Measurements from ENCODE around the gene RIPPLY3. TPM values are rescaled to one million over a fixed set of nuclear protein-coding genes. Genes with fewer than 3 reads are reported as not detected.

The RIPPLY3 gene
- total RNA-seq, 1 experiment from 2014 or later: not detected

DNA sequence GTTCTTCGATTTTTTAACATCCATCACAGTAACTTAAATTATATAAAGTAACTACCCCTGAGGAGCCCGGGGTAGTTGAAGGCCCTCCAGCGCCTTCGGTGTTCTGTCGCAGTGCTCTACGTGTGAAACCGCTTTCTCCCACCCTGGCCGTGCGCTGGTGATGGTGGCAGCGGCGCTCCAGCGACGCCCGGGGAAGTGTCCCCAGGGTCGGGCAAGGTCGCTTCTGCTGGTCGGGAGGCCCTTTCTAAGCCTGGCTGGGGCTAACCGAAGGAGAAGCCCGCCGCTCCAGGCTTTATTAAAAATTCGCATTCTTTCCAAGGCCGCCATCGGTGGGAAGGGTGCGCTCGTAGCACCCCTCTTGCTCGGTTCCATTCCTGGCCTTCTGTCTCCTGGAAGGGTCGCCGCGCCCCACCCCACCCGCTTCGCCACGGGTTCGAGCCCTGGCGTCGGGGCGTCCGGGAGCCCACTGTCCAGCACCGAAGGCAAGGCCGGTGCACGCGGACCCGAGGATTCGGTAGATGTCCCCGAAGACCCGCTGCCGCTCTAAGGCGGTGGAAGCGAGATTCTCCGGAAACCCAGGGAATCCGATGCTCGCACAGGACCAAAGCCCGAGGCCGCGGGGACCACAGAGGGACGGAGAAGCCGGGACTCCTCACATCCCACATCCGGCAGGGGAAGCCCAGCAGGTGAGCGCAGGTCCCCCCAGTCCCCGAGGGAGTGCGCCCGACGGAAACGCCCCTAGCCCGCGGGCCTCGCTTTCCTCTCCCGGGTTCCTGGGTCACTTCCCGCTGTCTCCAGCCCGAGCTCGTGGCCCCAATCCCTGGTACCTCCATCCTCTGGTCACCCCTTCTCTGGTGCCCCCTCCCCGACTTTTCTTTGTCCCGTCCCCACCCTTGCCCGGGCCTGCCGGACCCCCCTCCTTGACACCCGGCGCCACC is 685 bp upstream of the RIPPLY3 start:
- intact Hi-C loops (cut with micrococcal nuclease): no loop called here
- no peaks in the 10 kb centered on the region for H3K9me3 ChIP-seq (ENCODE audit: control insufficient read depth in 1 of 2, insufficient read depth in 1 of 2, low read depth in 1 of 2, low read length in 2 of 2)
- CTCF ChIA-PET: no interaction called here
- no peaks in the 10 kb centered on the region for H4K20me1 ChIP-seq (ENCODE audit: insufficient read depth)
- no peaks in the 10 kb centered on the region for H3K36me3 ChIP-seq (ENCODE audit: control insufficient read depth in 1 of 2, insufficient read depth in 2 of 2, low read length in 2 of 2)
- H3K27me3 ChIP-seq (ENCODE audit: insufficient read depth, low read length): no peaks in the 10 kb centered on the region
- no peak overlapping the region for H3K4me2 ChIP-seq (ENCODE audit: low read length)
- BruUV-seq (replicated peaks): no TSS peak
- POLR2A ChIA-PET: no interaction called here
- no peak overlapping the region for H3K9ac ChIP-seq (ENCODE audit: low read length)
- RAD21 ChIA-PET (ENCODE audit: low non-redundant PET in 1 of 2, low total read pairs in 2 of 2, uncharacterized antibody in 2 of 2, unreplicated experiment in 2 of 2): no interaction called here
- DNase-seq (ENCODE audit: low read depth, low spot score) (no peak), ATAC-seq (no peak)
- no peak overlapping the region for H3K4me3 ChIP-seq (replicated peaks in 1 of 2; ENCODE audit: low read depth in 1 of 2, low read length in 2 of 2)
- H2AFZ ChIP-seq (ENCODE audit: low read depth, low read length, poor library complexity, severe bottlenecking): no peak overlapping the region
- no peaks in the 10 kb centered on the region for H3K79me2 ChIP-seq (ENCODE audit: insufficient read depth, low read length)
- TF ChIP-seq, protein P1, sequence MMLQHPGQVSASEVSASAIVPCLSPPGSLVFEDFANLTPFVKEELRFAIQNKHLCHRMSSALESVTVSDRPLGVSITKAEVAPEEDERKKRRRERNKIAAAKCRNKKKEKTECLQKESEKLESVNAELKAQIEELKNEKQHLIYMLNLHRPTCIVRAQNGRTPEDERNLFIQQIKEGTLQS (IDR thresholded peaks at IDR 0.05): no peak
- no peak for TF ChIP-seq SIN3A (IDR thresholded peaks at IDR 0.05; ENCODE audit: low read depth)
- no peak for TF ChIP-seq YY1 (IDR thresholded peaks at IDR 0.05; ENCODE audit: extremely low read depth, insufficient replicate concordance, low read depth, low read length)
- no peak for TF ChIP-seq FOSL1 (IDR thresholded peaks at IDR 0.05; ENCODE audit: low read depth)
- no peak for TF ChIP-seq POLR2A (IDR thresholded peaks at IDR 0.05; ENCODE audit: borderline replicate concordance, extremely low read depth, insufficient read depth, insufficient read length)
- TF ChIP-seq, protein P2, sequence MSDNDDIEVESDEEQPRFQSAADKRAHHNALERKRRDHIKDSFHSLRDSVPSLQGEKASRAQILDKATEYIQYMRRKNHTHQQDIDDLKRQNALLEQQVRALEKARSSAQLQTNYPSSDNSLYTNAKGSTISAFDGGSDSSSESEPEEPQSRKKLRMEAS (IDR thresholded peaks at IDR 0.05): no peak
- TF ChIP-seq POLR2AphosphoS5 (IDR thresholded peaks at IDR 0.05; ENCODE audit: low read depth, low read length): no peak
- TF ChIP-seq, protein P3, sequence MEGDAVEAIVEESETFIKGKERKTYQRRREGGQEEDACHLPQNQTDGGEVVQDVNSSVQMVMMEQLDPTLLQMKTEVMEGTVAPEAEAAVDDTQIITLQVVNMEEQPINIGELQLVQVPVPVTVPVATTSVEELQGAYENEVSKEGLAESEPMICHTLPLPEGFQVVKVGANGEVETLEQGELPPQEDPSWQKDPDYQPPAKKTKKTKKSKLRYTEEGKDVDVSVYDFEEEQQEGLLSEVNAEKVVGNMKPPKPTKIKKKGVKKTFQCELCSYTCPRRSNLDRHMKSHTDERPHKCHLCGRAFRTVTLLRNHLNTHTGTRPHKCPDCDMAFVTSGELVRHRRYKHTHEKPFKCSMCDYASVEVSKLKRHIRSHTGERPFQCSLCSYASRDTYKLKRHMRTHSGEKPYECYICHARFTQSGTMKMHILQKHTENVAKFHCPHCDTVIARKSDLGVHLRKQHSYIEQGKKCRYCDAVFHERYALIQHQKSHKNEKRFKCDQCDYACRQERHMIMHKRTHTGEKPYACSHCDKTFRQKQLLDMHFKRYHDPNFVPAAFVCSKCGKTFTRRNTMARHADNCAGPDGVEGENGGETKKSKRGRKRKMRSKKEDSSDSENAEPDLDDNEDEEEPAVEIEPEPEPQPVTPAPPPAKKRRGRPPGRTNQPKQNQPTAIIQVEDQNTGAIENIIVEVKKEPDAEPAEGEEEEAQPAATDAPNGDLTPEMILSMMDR (IDR thresholded peaks at IDR 0.05 in 2 of 3, conservative IDR thresholded peaks at IDR 0.05 in 1 of 3; ENCODE audit: borderline replicate concordance in 1 of 3, insufficient read depth in 1 of 3, low read depth in 2 of 3, low read length in 2 of 3): no peak
- TF ChIP-seq TCF7L2 (IDR thresholded peaks at IDR 0.05; ENCODE audit: borderline replicate concordance, extremely low read depth, insufficient read depth, insufficient read length): no peak
- no peak for TF ChIP-seq ELF1 (IDR thresholded peaks at IDR 0.05; ENCODE audit: borderline replicate concordance, low read depth)
- no peak for TF ChIP-seq EZH2 (IDR thresholded peaks at IDR 0.05)
- TF ChIP-seq SRF (IDR thresholded peaks at IDR 0.05; ENCODE audit: low read depth): no peak
- no peak for TF ChIP-seq CEBPB (IDR thresholded peaks at IDR 0.05; ENCODE audit: low read depth)
- TF ChIP-seq, protein P4, sequence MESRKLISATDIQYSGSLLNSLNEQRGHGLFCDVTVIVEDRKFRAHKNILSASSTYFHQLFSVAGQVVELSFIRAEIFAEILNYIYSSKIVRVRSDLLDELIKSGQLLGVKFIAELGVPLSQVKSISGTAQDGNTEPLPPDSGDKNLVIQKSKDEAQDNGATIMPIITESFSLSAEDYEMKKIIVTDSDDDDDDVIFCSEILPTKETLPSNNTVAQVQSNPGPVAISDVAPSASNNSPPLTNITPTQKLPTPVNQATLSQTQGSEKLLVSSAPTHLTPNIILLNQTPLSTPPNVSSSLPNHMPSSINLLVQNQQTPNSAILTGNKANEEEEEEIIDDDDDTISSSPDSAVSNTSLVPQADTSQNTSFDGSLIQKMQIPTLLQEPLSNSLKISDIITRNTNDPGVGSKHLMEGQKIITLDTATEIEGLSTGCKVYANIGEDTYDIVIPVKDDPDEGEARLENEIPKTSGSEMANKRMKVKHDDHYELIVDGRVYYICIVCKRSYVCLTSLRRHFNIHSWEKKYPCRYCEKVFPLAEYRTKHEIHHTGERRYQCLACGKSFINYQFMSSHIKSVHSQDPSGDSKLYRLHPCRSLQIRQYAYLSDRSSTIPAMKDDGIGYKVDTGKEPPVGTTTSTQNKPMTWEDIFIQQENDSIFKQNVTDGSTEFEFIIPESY (IDR thresholded peaks at IDR 0.05; ENCODE audit: extremely low read depth, insufficient replicate concordance, low read length): no peak
- H3K27ac ChIP-seq (ENCODE audit: low read depth, low read length): no peak overlapping the region
- peaks cover 4 to 12% of the 10 kb centered on the region in 2 experiments; a peak in 3 of 4 replicates for H3K4me1 ChIP-seq (ENCODE audit: control insufficient read depth in 1 of 2, insufficient read depth in 2 of 2, low read length in 2 of 2)
- H3K9me2 ChIP-seq (ENCODE audit: insufficient read depth): no peaks in the 10 kb centered on the region

Measured in HCT116 (cell line).